B cell (primary cell): Measurements from ENCODE around the gene HSDL2.

Experiments used
- EZH2 ChIP-seq: IDR thresholded peaks from 2 replicates; pipeline ENCODE4 v1.6.1; 2012; ENCODE audit warnings: borderline replicate concordance, low read depth, mild to moderate bottlenecking, moderate library complexity, low read length; ENCODE audit not compliant: insufficient read depth, poor library complexity, severe bottlenecking
- TF ChIP-seq, protein P1 (sequence below): fragments of 200-600 bp; IDR thresholded peaks from one replicate; pipeline ENCODE4 v1.8.0; 2022; ENCODE audit warnings: antibody characterized with exemption, mild to moderate bottlenecking

DNA sequence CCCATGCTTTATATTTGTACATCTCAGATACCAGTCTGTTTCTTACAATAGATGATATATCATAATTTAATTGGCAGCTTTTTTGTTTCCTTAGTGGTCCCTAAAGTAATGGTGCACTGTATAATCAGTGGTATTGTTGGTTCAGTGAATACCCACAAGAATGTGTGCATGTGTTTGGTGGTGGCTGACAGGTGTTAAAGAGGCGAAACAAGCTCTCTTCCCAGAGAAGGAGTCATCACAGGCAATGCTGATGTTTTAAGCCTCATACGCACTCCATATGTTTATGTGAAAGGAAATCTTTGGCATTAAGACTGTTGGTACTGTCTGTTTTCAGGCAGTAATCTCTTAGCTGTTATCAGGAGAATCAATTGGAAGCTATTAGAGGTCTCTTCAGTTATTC, 57.5 kb downstream of the HSDL2 start:
- TF ChIP-seq, protein P1, sequence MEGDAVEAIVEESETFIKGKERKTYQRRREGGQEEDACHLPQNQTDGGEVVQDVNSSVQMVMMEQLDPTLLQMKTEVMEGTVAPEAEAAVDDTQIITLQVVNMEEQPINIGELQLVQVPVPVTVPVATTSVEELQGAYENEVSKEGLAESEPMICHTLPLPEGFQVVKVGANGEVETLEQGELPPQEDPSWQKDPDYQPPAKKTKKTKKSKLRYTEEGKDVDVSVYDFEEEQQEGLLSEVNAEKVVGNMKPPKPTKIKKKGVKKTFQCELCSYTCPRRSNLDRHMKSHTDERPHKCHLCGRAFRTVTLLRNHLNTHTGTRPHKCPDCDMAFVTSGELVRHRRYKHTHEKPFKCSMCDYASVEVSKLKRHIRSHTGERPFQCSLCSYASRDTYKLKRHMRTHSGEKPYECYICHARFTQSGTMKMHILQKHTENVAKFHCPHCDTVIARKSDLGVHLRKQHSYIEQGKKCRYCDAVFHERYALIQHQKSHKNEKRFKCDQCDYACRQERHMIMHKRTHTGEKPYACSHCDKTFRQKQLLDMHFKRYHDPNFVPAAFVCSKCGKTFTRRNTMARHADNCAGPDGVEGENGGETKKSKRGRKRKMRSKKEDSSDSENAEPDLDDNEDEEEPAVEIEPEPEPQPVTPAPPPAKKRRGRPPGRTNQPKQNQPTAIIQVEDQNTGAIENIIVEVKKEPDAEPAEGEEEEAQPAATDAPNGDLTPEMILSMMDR: no peak
- TF ChIP-seq EZH2: no peak
